OCI-LY7 (cell line): Measurements from ENCODE around the gene CD3E. TPM values are rescaled to one million over a fixed set of nuclear protein-coding genes. Genes with fewer than 3 reads are reported as not detected.

Experiments used
- BruUV-seq: library from RNA; stranded (reverse); fragments of 400-500 nt; replicated peaks from 2 replicates; lab custom pipeline; 2021; lab: Mats Ljungman, UMichigan
- CTCF ChIA-PET: fragments of 300-600 bp; sonication (Branson Sonifier 250); formaldehyde crosslinking; loops from one replicate; lab custom pipeline; 2022; ENCODE audit warnings: antibody characterized with exemption; ENCODE audit not compliant: unreplicated experiment; lab: Charles Lee
- POLR2A ChIA-PET: fragments of 300-600 bp; sonication (Branson Sonifier 250); formaldehyde crosslinking; loops from one replicate; lab custom pipeline; 2022; ENCODE audit warnings: antibody characterized with exemption; lab: Charles Lee
- DNase-seq: peaks from one replicate; pipeline ENCODE4 v3.0.0-alpha.2; 2015; ENCODE audit warnings: low spot score
- H2AFZ ChIP-seq: fragments of 200-600 bp; sonication (generic), shearing (Covaris generic); 2 replicates; pipeline ENCODE4 v1.6.1; 2014; ENCODE audit warnings: mild to moderate bottlenecking, antibody characterized with exemption, low read length, moderate library complexity
- H3K27ac ChIP-seq: fragments of 200-600 bp; sonication (generic); 2 replicates; pipeline ENCODE4 v1.5.1; 2014; ENCODE audit warnings: mixed run types, low read depth, mild to moderate bottlenecking, moderate library complexity, low read length, inconsistent platforms; ENCODE audit not compliant: poor library complexity, severe bottlenecking
- H3K36me3 ChIP-seq: fragments of 200-600 bp; sonication (generic); 2 replicates; pipeline ENCODE4 v1.6.1; 2014; ENCODE audit warnings: mild to moderate bottlenecking, antibody characterized with exemption, low read length, moderate library complexity, mixed read lengths; ENCODE audit not compliant: insufficient read depth
- H3K4me1 ChIP-seq: fragments of 200-600 bp; sonication (generic); 2 replicates; pipeline ENCODE4 v1.5.1; 2014; ENCODE audit warnings: mild to moderate bottlenecking, low read length; ENCODE audit not compliant: insufficient read depth, poor library complexity, severe bottlenecking
- H3K4me2 ChIP-seq: fragments of 200-600 bp; sonication (generic); 2 replicates; pipeline ENCODE4 v1.6.1; 2014; ENCODE audit warnings: mild to moderate bottlenecking, low read length
- H3K4me3 ChIP-seq: fragments of 200-600 bp; sonication (generic); 2 replicates; pipeline ENCODE4 v1.5.1; 2014; ENCODE audit warnings: mild to moderate bottlenecking, low read depth, low read length; ENCODE audit not compliant: poor library complexity, severe bottlenecking
- H3K79me2 ChIP-seq: fragments of 200-600 bp; sonication (generic); 2 replicates; pipeline ENCODE4 v1.6.1; 2016; ENCODE audit warnings: low read depth, mild to moderate bottlenecking, low read length, moderate library complexity, mixed read lengths; ENCODE audit not compliant: insufficient read depth
- H3K9me2 ChIP-seq: fragments of 200-600 bp; sonication (generic); 2 replicates; pipeline ENCODE4 v1.6.1; 2016; ENCODE audit warnings: mild to moderate bottlenecking, low read length, mixed read lengths; ENCODE audit not compliant: insufficient read depth
- H3K9me3 ChIP-seq: fragments of 200-600 bp; sonication (generic); 2 replicates; pipeline ENCODE4 v1.6.1; 2014; ENCODE audit warnings: mild to moderate bottlenecking, mixed run types, low read length, mixed read lengths
- H4K20me1 ChIP-seq: fragments of 200-600 bp; sonication (generic); 2 replicates; pipeline ENCODE4 v1.6.1; 2014; ENCODE audit warnings: mild to moderate bottlenecking, antibody characterized with exemption, low read length, moderate library complexity, mixed read lengths; ENCODE audit not compliant: insufficient read depth
- CTCF ChIP-seq: fragments of 200-600 bp; sonication (generic); conservative IDR thresholded peaks from 2 replicates; pipeline ENCODE4 v1.5.1; 2014; ENCODE audit warnings: mild to moderate bottlenecking, antibody characterized with exemption, low read length, moderate library complexity, mixed read lengths
- EZH2phosphoT487 ChIP-seq: fragments of 200-600 bp; sonication (generic); IDR thresholded peaks from 2 replicates; pipeline ENCODE4 v1.6.1; 2018; ENCODE audit warnings: low read depth, borderline replicate concordance, mild to moderate bottlenecking, mixed run types, antibody characterized with exemption, low read length, moderate library complexity, mixed read lengths
- intact Hi-C: fragments of 100-400 bp; cut with micrococcal nuclease; formaldehyde crosslinking; loops from one replicate; pipeline ENCODE4 v1.10.0; 2022; ENCODE audit not compliant: unreplicated experiment
- total RNA-seq, 2 experiments: library from RNA; depleted of rRNA in 1 of 2; stranded (reverse); fragments of >200 nt in 1 of 2; shearing (Covaris generic) in 1 of 2; gene quantifications; 2 replicates each; pipeline ENCODE4 v1.2.3, GENCODE V29; 2014 to 2022

The CD3E gene
- total RNA-seq, 2 experiments from 2014 or later = 1.7 TPM; not detected in 1

DNA sequence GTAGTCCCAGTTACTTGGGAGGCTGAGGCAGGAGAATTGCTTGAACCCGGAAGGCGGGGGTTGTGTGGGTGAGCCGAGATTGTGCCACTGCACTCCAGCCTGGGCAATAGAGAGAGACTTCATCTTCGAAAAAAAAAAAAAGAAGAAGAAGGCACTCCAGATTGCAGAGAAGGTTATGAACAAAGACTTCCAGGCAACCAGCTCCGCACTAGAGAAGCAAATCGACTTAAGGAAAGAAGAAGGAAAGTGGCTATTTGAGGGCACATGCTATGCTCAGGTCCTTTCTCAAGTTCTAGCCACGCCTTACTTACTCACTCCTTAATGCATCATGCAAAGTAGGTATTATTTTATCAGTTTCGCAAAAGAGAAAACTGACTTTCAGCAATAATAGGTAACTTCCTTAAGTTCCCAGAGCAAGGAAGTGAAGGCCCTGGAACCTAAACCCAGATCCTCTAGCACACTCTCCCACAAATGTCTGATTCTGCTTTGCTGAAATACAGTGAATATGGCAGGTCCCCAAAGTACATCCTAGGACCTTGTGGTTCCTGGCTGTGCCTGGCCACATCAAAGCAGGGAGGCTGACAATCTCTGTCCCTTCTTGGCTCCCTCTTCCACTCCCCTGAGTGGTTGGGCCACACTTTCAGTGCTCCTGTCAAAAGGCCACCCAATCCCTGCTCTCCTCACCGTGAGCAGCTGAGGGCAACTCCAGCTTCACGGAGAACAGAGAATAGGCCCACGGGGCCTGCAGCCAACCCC, 14.2 kb downstream of the CD3E start:
- intact Hi-C loops = no loop called here
- H3K79me2 ChIP-seq = no peaks in the 10 kb centered on the region
- BruUV-seq = no TSS peak
- ChIA-PET POLR2A (interaction anchor here (0.6 to 1.3 kb wide), 3 partner anchors 10 to 550 kb away, joined by 3 read pairs; no protein-coding TSS in a partner anchor), CTCF (no interaction called here)
- no peaks in the 10 kb centered on the region for H3K36me3 ChIP-seq
- no peaks in the 10 kb centered on the region for H3K9me2 ChIP-seq
- peak overlapping the region; percentile 27; the same call in 1 of the 2 replicates for H2AFZ ChIP-seq
- H3K27ac ChIP-seq = peak overlapping the region; percentile 99
- peaks cover 75% of the 10 kb centered on the region for H3K4me1 ChIP-seq
- H4K20me1 ChIP-seq = no peaks in the 10 kb centered on the region
- peak overlapping the region; percentile 12 for H3K4me3 ChIP-seq
- TF ChIP-seq EZH2phosphoT487 = no peak
- TF ChIP-seq CTCF = no peak
- DNase-seq = no peak
- H3K4me2 ChIP-seq = peak overlapping the region; percentile 18
- H3K9me3 ChIP-seq = peaks cover 13% of the 10 kb centered on the region; the same call in 1 of the 2 replicates

GRCh38 chr11:118319337-118319707, 14.8 kb downstream of the CD3E start:
- H3K4me2 ChIP-seq = peak overlapping the region; percentile 18
- CTCF ChIA-PET = no interaction called here

More at GRCh38 chr11:118319337-118319707, 14.8 kb downstream of the CD3E start:
- H3K9me3 ChIP-seq = peaks cover 13% of the 10 kb centered on the region; the same call in 1 of the 2 replicates
- no peaks in the 10 kb centered on the region for H3K79me2 ChIP-seq
- no peaks in the 10 kb centered on the region for H4K20me1 ChIP-seq
- peak overlapping the region; percentile 27; the same call in 1 of the 2 replicates for H2AFZ ChIP-seq
- intact Hi-C loops = no loop called here
- no peak for TF ChIP-seq CTCF
- TF ChIP-seq EZH2phosphoT487 = no peak
- H3K4me3 ChIP-seq = no peak overlapping the region
- BruUV-seq = no TSS peak
- peak overlapping the region; percentile 99 for H3K27ac ChIP-seq
- no peaks in the 10 kb centered on the region for H3K9me2 ChIP-seq
- POLR2A ChIA-PET = no interaction called here
- H3K4me1 ChIP-seq = peaks cover 69% of the 10 kb centered on the region
- no peaks in the 10 kb centered on the region for H3K36me3 ChIP-seq
- no peak for DNase-seq
